SK-N-SH treated with all-trans-retinoic acid at 6 μM for 48 hours (cell line): Measurements from ENCODE around the gene NEGR1.

Experiments
- ATAC-seq: fragments of 200-7000 bp; cut with Tn5 transposase; 3 replicates; pipeline ENCODE4 v1.9.1; 2020; ENCODE audit warnings: mild to moderate bottlenecking, moderate library complexity
- ARNTL ChIP-seq: fragments of 450-650 bp; formaldehyde crosslinking; IDR thresholded peaks from 2 replicates; pipeline ENCODE4 v1.5.0; 2020; ENCODE audit warnings: low read depth, mild to moderate bottlenecking, moderate library complexity, borderline replicate concordance
- BACH2 ChIP-seq: fragments of 250-450 bp; sonication (Bioruptor Pico); IDR thresholded peaks from 2 replicates; pipeline ENCODE4 v1.9.0; 2021; ENCODE audit warnings: mild to moderate bottlenecking, borderline replicate concordance
- CREB5 ChIP-seq: fragments of 250-450 bp; sonication (Bioruptor Pico); IDR thresholded peaks from 2 replicates; pipeline ENCODE4 v1.5.1; 2020; ENCODE audit warnings: low read depth, mild to moderate bottlenecking, moderate library complexity
- CSDC2 ChIP-seq: fragments of 250-450 bp; sonication (Bioruptor Pico); IDR thresholded peaks from 2 replicates; pipeline ENCODE4 v1.5.0; 2020; ENCODE audit warnings: mild to moderate bottlenecking, moderate library complexity
- ESRRG ChIP-seq: fragments of 250-450 bp; sonication (Bioruptor Pico); IDR thresholded peaks from 2 replicates; pipeline ENCODE4 v1.6.1; 2021; ENCODE audit warnings: mild to moderate bottlenecking
- GLIS3 ChIP-seq: fragments of 250-450 bp; sonication (Bioruptor Pico); IDR thresholded peaks from 2 replicates; pipeline ENCODE4 v1.5.0; 2020; ENCODE audit warnings: mild to moderate bottlenecking, moderate library complexity
- ISL1 ChIP-seq: fragments of 250-450 bp; sonication (Bioruptor Pico); IDR thresholded peaks from 2 replicates; pipeline ENCODE4 v2.1.2; 2022; ENCODE audit warnings: mild to moderate bottlenecking, moderate library complexity
- POU6F1 ChIP-seq: fragments of 250-450 bp; sonication (Bioruptor Pico); IDR thresholded peaks from 2 replicates; pipeline ENCODE4 v1.8.0; 2021; ENCODE audit warnings: low read depth, mild to moderate bottlenecking, moderate library complexity, borderline replicate concordance
- PPARA ChIP-seq: fragments of 250-450 bp; sonication (Bioruptor Pico); IDR thresholded peaks from 2 replicates; pipeline ENCODE4 v1.5.0; 2020; ENCODE audit warnings: mild to moderate bottlenecking, borderline replicate concordance
- RARB ChIP-seq: fragments of 250-450 bp; sonication (Bioruptor Pico); IDR thresholded peaks from 2 replicates; pipeline ENCODE4 v1.8.0; 2021; ENCODE audit warnings: mild to moderate bottlenecking, moderate library complexity
- SNAI2 ChIP-seq: fragments of 250-450 bp; sonication (Bioruptor Pico); IDR thresholded peaks from 2 replicates; pipeline ENCODE4 v1.5.0; 2020; ENCODE audit warnings: mild to moderate bottlenecking, moderate library complexity
- TCF4 ChIP-seq: fragments of 250-450 bp; sonication (Bioruptor Pico); IDR thresholded peaks from 2 replicates; pipeline ENCODE4 v1.8.0; 2021; ENCODE audit warnings: mild to moderate bottlenecking, moderate library complexity, borderline replicate concordance
- TOX ChIP-seq: fragments of 250-450 bp; sonication (Bioruptor Pico); IDR thresholded peaks from 2 replicates; pipeline ENCODE4 v1.8.0; 2021; ENCODE audit warnings: mild to moderate bottlenecking, moderate library complexity, borderline replicate concordance
- TSHZ2 ChIP-seq: fragments of 250-450 bp; sonication (Bioruptor Pico); IDR thresholded peaks from 2 replicates; pipeline ENCODE4 v1.5.0; 2020; ENCODE audit warnings: mild to moderate bottlenecking, moderate library complexity
- ZC3H10 ChIP-seq: fragments of 250-450 bp; sonication (Bioruptor Pico); IDR thresholded peaks from 2 replicates; pipeline ENCODE4 v1.5.1; 2021; ENCODE audit warnings: mild to moderate bottlenecking, moderate library complexity
- ZFP3 ChIP-seq: fragments of 250-450 bp; sonication (Bioruptor Pico); IDR thresholded peaks from 2 replicates; pipeline ENCODE4 v1.5.0; 2020; ENCODE audit warnings: mild to moderate bottlenecking, moderate library complexity
- ZFP30 ChIP-seq: fragments of 450-650 bp; formaldehyde crosslinking; IDR thresholded peaks from 2 replicates; pipeline ENCODE4 v1.5.0; 2022; ENCODE audit warnings: mild to moderate bottlenecking, moderate library complexity
- ZNF565 ChIP-seq: fragments of 450-650 bp; formaldehyde crosslinking; conservative IDR thresholded peaks from 2 replicates; pipeline ENCODE4 v1.5.0; 2020; ENCODE audit warnings: low read depth, mild to moderate bottlenecking, moderate library complexity
- ZNF70 ChIP-seq: fragments of 450-650 bp; formaldehyde crosslinking; IDR thresholded peaks from 2 replicates; pipeline ENCODE4 v1.5.0; 2020; ENCODE audit warnings: mild to moderate bottlenecking, moderate library complexity
- TF ChIP-seq, protein P1 (sequence below): fragments of 250-450 bp; sonication (Bioruptor Pico); IDR thresholded peaks from 2 replicates; pipeline ENCODE4 v1.5.1; 2021; ENCODE audit warnings: mild to moderate bottlenecking, moderate library complexity

NEGR1 gene

GRCh38 chr1:71562298-71562697 lies 720.0 kb downstream of the NEGR1 start:
- TF ChIP-seq ZNF70, result no peak
- TF ChIP-seq POU6F1 (CRISPR knock-in tag), result no peak
- no peak for TF ChIP-seq ESRRG (CRISPR knock-in tag)
- no peak for TF ChIP-seq TCF4 (CRISPR knock-in tag)
- TF ChIP-seq ISL1 (CRISPR knock-in tag), result no peak
- TF ChIP-seq CREB5, result no peak
- no peak for TF ChIP-seq ARNTL (CRISPR knock-in tag)
- TF ChIP-seq BACH2 (CRISPR knock-in tag), result no peak
- no peak for TF ChIP-seq ZNF565 (CRISPR knock-in tag)
- no peak for TF ChIP-seq RARB
- no peak for TF ChIP-seq ZC3H10 (CRISPR knock-in tag)
- TF ChIP-seq CSDC2 (CRISPR knock-in tag), result no peak
- TF ChIP-seq, protein P1, sequence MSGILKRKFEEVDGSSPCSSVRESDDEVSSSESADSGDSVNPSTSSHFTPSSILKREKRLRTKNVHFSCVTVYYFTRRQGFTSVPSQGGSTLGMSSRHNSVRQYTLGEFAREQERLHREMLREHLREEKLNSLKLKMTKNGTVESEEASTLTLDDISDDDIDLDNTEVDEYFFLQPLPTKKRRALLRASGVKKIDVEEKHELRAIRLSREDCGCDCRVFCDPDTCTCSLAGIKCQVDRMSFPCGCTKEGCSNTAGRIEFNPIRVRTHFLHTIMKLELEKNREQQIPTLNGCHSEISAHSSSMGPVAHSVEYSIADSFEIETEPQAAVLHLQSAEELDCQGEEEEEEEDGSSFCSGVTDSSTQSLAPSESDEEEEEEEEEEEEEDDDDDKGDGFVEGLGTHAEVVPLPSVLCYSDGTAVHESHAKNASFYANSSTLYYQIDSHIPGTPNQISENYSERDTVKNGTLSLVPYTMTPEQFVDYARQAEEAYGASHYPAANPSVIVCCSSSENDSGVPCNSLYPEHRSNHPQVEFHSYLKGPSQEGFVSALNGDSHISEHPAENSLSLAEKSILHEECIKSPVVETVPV (CRISPR knock-in tag), result no peak
- no peak for TF ChIP-seq PPARA (CRISPR knock-in tag)
- TF ChIP-seq ZFP30 (CRISPR knock-in tag), result no peak
- TF ChIP-seq ZFP3, result no peak
- no peak for TF ChIP-seq TSHZ2
- no peak for ATAC-seq

- ATAC-seq, result peak; percentile 88
- TF ChIP-seq POU6F1 (CRISPR knock-in tag), result no peak
- TF ChIP-seq CREB5, result no peak
- TF ChIP-seq GLIS3, result no peak
- no peak for TF ChIP-seq CSDC2 (CRISPR knock-in tag)
- no peak for TF ChIP-seq ZNF70
- TF ChIP-seq RARB, result no peak
- no peak for TF ChIP-seq ZC3H10 (CRISPR knock-in tag)
- TF ChIP-seq TSHZ2, result no peak
- no peak for TF ChIP-seq ESRRG (CRISPR knock-in tag)
- TF ChIP-seq ISL1 (CRISPR knock-in tag), result no peak; the same call in 1 of the 2 replicates
- TF ChIP-seq, protein P1 (CRISPR knock-in tag), result no peak
- no peak for TF ChIP-seq ZFP30 (CRISPR knock-in tag)
- no peak for TF ChIP-seq TOX (CRISPR knock-in tag)
- no peak for TF ChIP-seq SNAI2 (CRISPR knock-in tag)
- TF ChIP-seq ZFP3, result no peak
- no peak for TF ChIP-seq ZNF565 (CRISPR knock-in tag)
- TF ChIP-seq ARNTL (CRISPR knock-in tag), result no peak
- no peak for TF ChIP-seq TCF4 (CRISPR knock-in tag)
- TF ChIP-seq, all 23 proteins: peak for 0
Observed at GRCh38 chr1:71561729-71562128, 720.6 kb downstream of the NEGR1 start.
